Pancreas (tissue), 10 donors: ENCODE results near the gene SPAG17. TPM values are rescaled to one million over a fixed set of nuclear protein-coding genes. Genes with fewer than 3 reads are reported as not detected.

ENCODE experiments used
- ATAC-seq, 4 donors: fragments of 200-7000 bp; cut with Tn5 transposase; one replicate each; pipeline versions ENCODE4 v1.8.0 to v1.9.1; 2020; ENCODE audit warnings: mild to moderate bottlenecking in 4 of 4, moderate library complexity in 4 of 4
- DNase-seq, 6 donors: peaks; one replicate each; pipeline ENCODE4 v3.0.0-alpha.2; 2020
- FAIRE-seq: peaks from 2 replicates; lab custom pipeline; 2012; peaks lifted over from hg19 to GRCh38; lab: Jason Lieb, UNC
- H3K27ac ChIP-seq, 4 donors: fragments of 200-600 bp; sonication (generic); 1 replicate in 3 of 4; 2 replicates in 1 of 4; pipeline versions ENCODE4 v1.5.0 to v1.8.0; 2020
- H3K27me3 ChIP-seq, 4 donors: fragments of 200-600 bp; one replicate each; pipeline ENCODE4 v1.8.0; 2021
- H3K36me3 ChIP-seq, 3 donors: fragments of 200-600 bp; sonication (generic) in 1 of 3; one replicate each; pipeline versions ENCODE4 v1.5.0 to v1.8.0; 2020 to 2021
- H3K4me1 ChIP-seq, 3 donors: fragments of 200-600 bp; one replicate each; pipeline ENCODE4 v1.8.0; 2021
- H3K4me3 ChIP-seq, 4 donors: fragments of 200-600 bp; sonication (generic) in 2 of 4; one replicate each; pipeline versions ENCODE4 v1.5.0 to v1.8.0; 2020 to 2021
- H3K9me3 ChIP-seq, 4 donors: fragments of 200-600 bp; one replicate each; pipeline ENCODE4 v1.8.0; 2021
- CTCF ChIP-seq, 4 donors: fragments of 200-600 bp; sonication (generic) in 3 of 4; IDR thresholded peaks; one replicate each; pipeline versions ENCODE4 v1.5.0 to v1.8.0; 2021; ENCODE audit warnings: antibody characterized with exemption in 4 of 4
- WGBS, 2 donors: extraction: QIAGEN DNeasy Blood & Tissue Kit; methylation state at CpG; one replicate each; pipeline ENCODE4 v1.1.7; 2013; 5-methylcytosine and 5-hydroxymethylcytosine counted together
- intact Hi-C, 3 donors: fragments of 100-400 bp; cut with DNase I; formaldehyde crosslinking; loops; one replicate each; pipeline versions ENCODE4 v1.11.1 to v1.14.2; 2022
- polyA plus RNA-seq, 2 donors: library from polyadenylated mRNA; stranded (reverse); fragments of 200-250 nt; gene quantifications; one replicate each; pipeline ENCODE4 v1.2.3, GENCODE V29; 2013
- total RNA-seq, 6 donors: library from RNA; stranded (reverse); fragmentation: NEBNext Ultra II Directional in 4 of 6; extraction: Animal tissue kit (Norgen Biotek cat#: 25700) in 4 of 6; gene quantifications; one replicate each; pipeline versions ENCODE4 v1.2.1 to v1.2.4, GENCODE V29; 2021 to 2023
- donor health status: healthy with polysubstance abuse.
- donor health status: DM: no; HTN: no; CAD: no; lungs with moderate emphysema.
- donor health status: DM: no; HTN: no; CAD: no.
- donor health status: control.
- donor health status: control.
- donor health status: Bipolar disorder and iron deficiency.
- donor health status: DM: yes; HTN: yes; CAD: no.
- donor health status: DM: no; HTN: no; CAD: no.
- donor health status: DM: no; HTN: no; CAD: no.
- donor health status: DM: yes; HTN: yes; CAD: no.

The SPAG17 gene
- total and polyA plus RNA-seq, 8 donors: 0.61 to 3.5 (median 1.2) TPM

DNA sequence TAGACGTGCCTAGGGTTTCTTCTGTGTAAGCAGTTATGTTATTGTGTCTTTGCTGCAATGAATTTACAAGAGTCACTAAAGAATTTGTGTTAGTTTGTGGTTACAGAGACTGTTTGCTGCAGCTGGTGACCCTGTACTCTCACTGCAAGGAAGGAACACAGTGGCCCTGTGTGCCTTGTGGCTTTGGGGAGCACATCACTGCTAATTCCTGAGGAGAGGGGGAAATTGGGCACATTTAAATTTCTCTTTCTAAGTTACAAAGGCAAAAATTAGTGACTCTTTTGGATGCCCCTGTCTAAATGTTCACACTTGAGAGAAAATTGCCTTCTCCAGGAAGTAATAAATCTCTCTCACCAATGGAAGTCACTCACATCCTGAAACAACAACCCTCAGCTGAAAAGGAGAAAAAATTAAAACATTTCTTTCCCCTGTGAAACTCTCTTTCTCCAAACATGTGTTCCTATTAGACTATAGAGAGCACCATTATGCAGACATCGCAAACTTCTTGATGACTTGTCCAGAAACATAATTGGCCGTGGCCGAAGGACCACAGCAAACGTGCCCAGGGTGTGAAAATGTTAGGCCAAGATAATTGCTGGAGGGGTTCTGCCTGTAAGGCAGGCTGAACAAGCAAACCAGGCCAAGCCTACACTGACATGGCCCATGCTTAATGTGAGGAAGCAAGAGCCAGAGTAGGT, 32.3 kb upstream of the SPAG17 start:
- FAIRE-seq: no peak
- no peak for TF ChIP-seq CTCF (IDR thresholded peaks at IDR 0.05)

GRCh38 chr1:118214866-118215265, 29.8 kb upstream of the SPAG17 start:
- Histone ChIP-seq H3K9me3 (no peaks in the 10 kb centered on the region), H3K4me3 (no peak overlapping the region), H3K36me3 (no peaks in the 10 kb centered on the region), H3K4me1 (no peaks in the 10 kb centered on the region), H3K27me3 (no peaks in the 10 kb centered on the region), H3K27ac (no peak overlapping the region)
- no peak for DNase-seq
- FAIRE-seq: no peak
- intact Hi-C loops: no loop called here
- 89 to 95% methylated on average over 2 of the region's 2 CpGs for WGBS, 2 donors
- ATAC-seq: no peak
- TF ChIP-seq CTCF (IDR thresholded peaks at IDR 0.05): no peak

More for the DNA sequence above, 32.3 kb upstream of the SPAG17 start:
- ATAC-seq (no peak), DNase-seq (no peak)
- H3K4me3 ChIP-seq: no peak overlapping the region
- no peak overlapping the region for H3K27ac ChIP-seq
- no peaks in the 10 kb centered on the region for H3K4me1 ChIP-seq
- intact Hi-C loops: no loop called here
- 69 to 73% methylated on average over 5 of the region's 5 CpGs for WGBS, 2 donors
- H3K36me3 ChIP-seq: no peaks in the 10 kb centered on the region
- H3K9me3 ChIP-seq: no peaks in the 10 kb centered on the region
- no peaks in the 10 kb centered on the region for H3K27me3 ChIP-seq

- no peak for FAIRE-seq
- 78 to 87% methylated on average over 3 of the region's 3 CpGs for WGBS, 2 donors
- intact Hi-C loops: no loop called here
- Histone ChIP-seq H3K27ac (no peak overlapping the region), H3K9me3 (no peaks in the 10 kb centered on the region), H3K4me3 (no peak overlapping the region), H3K36me3 (no peaks in the 10 kb centered on the region), H3K27me3 (no peaks in the 10 kb centered on the region), H3K4me1 (no peaks in the 10 kb centered on the region)
- no peak for DNase-seq
- no peak for TF ChIP-seq CTCF (IDR thresholded peaks at IDR 0.05)
- ATAC-seq: no peak
These were observed 25.7 kb upstream of the SPAG17 start for GRCh38 chr1:118210723-118211110.

DNA sequence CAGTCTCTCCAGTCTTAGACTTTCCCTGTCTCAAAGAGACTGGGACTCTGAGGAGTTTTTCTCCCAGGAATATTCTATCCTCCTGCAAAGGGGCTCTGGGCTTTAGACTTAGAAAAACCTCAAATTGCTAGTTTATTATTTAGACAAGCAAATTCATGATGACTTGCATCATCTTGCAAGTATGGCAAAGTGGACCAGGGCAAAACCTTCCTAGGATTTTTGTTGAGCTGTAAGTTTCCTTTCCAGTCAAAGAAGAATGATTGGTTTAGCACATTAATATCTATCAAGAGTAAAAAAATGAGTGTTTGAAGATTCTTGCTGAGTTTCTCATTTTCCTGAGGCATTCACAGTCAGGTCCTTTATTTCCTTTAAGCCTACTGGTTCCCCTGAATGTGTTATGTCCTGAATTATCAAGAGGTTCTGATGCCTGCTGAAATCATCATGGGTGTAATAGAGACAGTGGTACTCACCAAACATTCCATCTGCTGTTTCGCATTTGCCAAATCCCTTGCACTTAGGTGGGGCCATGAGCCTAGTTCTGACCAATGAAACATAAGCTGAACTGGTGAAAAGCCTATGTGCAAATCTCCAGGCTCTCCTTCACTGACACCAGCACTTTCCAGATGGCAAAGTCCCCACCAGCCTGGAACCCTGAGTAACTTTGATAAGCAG, 25.2 kb upstream of the SPAG17 start:
- ATAC-seq (no peak), FAIRE-seq (no peak), DNase-seq (no peak)
- no peaks in the 10 kb centered on the region for H3K27me3 ChIP-seq
- WGBS, 2 donors: 88 to 96% methylated on average over 1 of the region's 1 CpG
- intact Hi-C loops: no loop called here
- no peak overlapping the region for H3K27ac ChIP-seq
- no peaks in the 10 kb centered on the region for H3K36me3 ChIP-seq
- no peak for TF ChIP-seq CTCF (IDR thresholded peaks at IDR 0.05)
- no peaks in the 10 kb centered on the region for H3K9me3 ChIP-seq
- H3K4me3 ChIP-seq: no peak overlapping the region
- H3K4me1 ChIP-seq: no peaks in the 10 kb centered on the region

DNA sequence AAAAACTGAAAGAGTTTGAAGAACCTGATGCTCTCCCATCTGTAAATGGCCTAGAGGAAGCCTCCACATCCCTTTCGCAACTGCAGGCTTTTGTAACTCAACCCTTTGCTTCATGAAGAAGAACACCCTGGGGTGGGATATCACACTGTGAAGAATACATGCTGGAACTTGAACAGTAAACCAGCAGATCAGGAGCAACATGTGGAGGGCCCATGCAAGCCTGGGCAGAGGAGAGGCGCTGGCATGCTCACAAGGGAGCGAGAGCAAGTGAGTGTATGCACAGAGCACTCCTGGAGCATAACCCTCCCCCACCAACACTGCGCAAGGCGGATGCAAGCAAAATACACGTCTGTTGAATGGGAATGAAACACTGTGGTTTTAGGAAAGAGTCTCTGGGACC, 24.6 kb upstream of the SPAG17 start:
- ATAC-seq: peak in 1 of 4 donors; percentile 11
- intact Hi-C loops: no loop called here
- no peak for TF ChIP-seq CTCF (IDR thresholded peaks at IDR 0.05)
- no peak for DNase-seq
- Histone ChIP-seq H3K27me3 (no peaks in the 10 kb centered on the region), H3K36me3 (no peaks in the 10 kb centered on the region), H3K4me3 (no peak overlapping the region), H3K27ac (no peak overlapping the region), H3K9me3 (no peaks in the 10 kb centered on the region), H3K4me1 (no peaks in the 10 kb centered on the region)
- FAIRE-seq: no peak
- WGBS, 2 donors: 81% methylated on average over 6 of the region's 6 CpGs
